ENCODE data around the gene YJU2.
"Not testable (repeated sequence)": the region's sequence is repeated elsewhere in the genome, so short reads cannot be mapped to it uniquely, and the experiment has no call there.

YJU2 gene

GRCh38 chr19:4268816-4269430 lies 22.0 kb downstream of the YJU2 start:
- no peak for DNase-seq

GRCh38 chr19:4272894-4273293 lies 26.0 kb downstream of the YJU2 start:
- DNase-seq: no peak

GRCh38 chr19:4274321-4274686 lies 27.4 kb downstream of the YJU2 start:
- not testable (repeated sequence) for DNase-seq

- no peak for DNase-seq
Measured at GRCh38 chr19:4277191-4277696, 30.4 kb downstream of the YJU2 start.

- no peak for DNase-seq
Measured at GRCh38 chr19:4278010-4278409, 31.1 kb downstream of the YJU2 start.

- DNase-seq: no peak
Measured at GRCh38 chr19:4278419-4279266, 31.8 kb downstream of the YJU2 start, which contains the start of gene SHD. Gene SHD, plus strand, starts transcription at chr19:4279266. Its CDS starts 798 bp downstream, at chr19:4280064.

GRCh38 chr19:4279267-4279529 lies 32.3 kb downstream of the YJU2 start:
- DNase-seq: no peak

GRCh38 chr19:4279530-4280422 lies 32.9 kb downstream of the YJU2 start:
- DNase-seq: no peak

- peak; percentile 21 for DNase-seq
Measured at GRCh38 chr19:4284176-4284958, 37.5 kb downstream of the YJU2 start.

GRCh38 chr19:4284974-4285373 lies 38.1 kb downstream of the YJU2 start:
- no peak for DNase-seq

- DNase-seq: not testable (repeated sequence)
Measured at GRCh38 chr19:4286141-4286540, 39.3 kb downstream of the YJU2 start.

GRCh38 chr19:4288091-4288777 lies 41.4 kb downstream of the YJU2 start:
- DNase-seq: no peak

GRCh38 chr19:4291184-4291732 lies 44.4 kb downstream of the YJU2 start:
- no peak for DNase-seq

- DNase-seq: no peak
Measured at GRCh38 chr19:4292515-4292914, 45.6 kb downstream of the YJU2 start.

GRCh38 chr19:4294389-4294788 lies 47.5 kb downstream of the YJU2 start:
- no peak for DNase-seq

- no peak for DNase-seq
Measured at GRCh38 chr19:4295972-4296771, 49.3 kb downstream of the YJU2 start.

GRCh38 chr19:4297901-4298809 lies 51.3 kb downstream of the YJU2 start:
- DNase-seq: no peak

GRCh38 chr19:4298810-4299550 lies 52.1 kb downstream of the YJU2 start:
- no peak for DNase-seq

GRCh38 chr19:4300589-4300988 lies 53.7 kb downstream of the YJU2 start:
- DNase-seq: no peak

Measured in NCI-H226 (cell line).